Jurkat, Clone E6-1 (cell line): ENCODE results near the gene DHCR24.
"Not testable (repeated sequence)": the region's sequence is repeated elsewhere in the genome, so short reads cannot be mapped to it uniquely, and the experiment has no call there.

Source experiments
- DNase-seq: peaks from one replicate; pipeline ENCODE4 v3.0.0-alpha.2; 2011; ENCODE audit warnings: low read depth, low spot score
- H3K4me3 ChIP-seq: 2 replicates; pipeline ENCODE4 v1.5.1; 2011; ENCODE audit warnings: mild to moderate bottlenecking, low read length, control low read depth, moderate library complexity

The DHCR24 gene

GRCh38 chr1:54889132-54889725, 2.2 kb upstream of the DHCR24 start:
- H3K4me3 ChIP-seq: no peak overlapping the region
- no peak for DNase-seq

- DNase-seq: no peak
- peak overlapping the region; percentile 85; the same call in 1 of the 2 replicates for H3K4me3 ChIP-seq
Observed at GRCh38 chr1:54888080-54888733, 1.2 kb upstream of the DHCR24 start.

GRCh38 chr1:54887665-54888071, 673 bp upstream of the DHCR24 start:
- H3K4me3 ChIP-seq: peak overlapping the region; percentile 85
- no peak for DNase-seq

GRCh38 chr1:54885807-54886723, 930 bp downstream of the DHCR24 start:
- H3K4me3 ChIP-seq: peak overlapping the region; percentile 85
- DNase-seq: no peak

GRCh38 chr1:54885237-54885679, 1.7 kb downstream of the DHCR24 start:
- peak overlapping the region; percentile 85 for H3K4me3 ChIP-seq
- DNase-seq: no peak

- no peak for DNase-seq
- H3K4me3 ChIP-seq: no peak overlapping the region
Observed at GRCh38 chr1:54884768-54885167, 2.2 kb downstream of the DHCR24 start.

- H3K4me3 ChIP-seq: no peak overlapping the region
- peak; percentile 17 for DNase-seq
Observed at GRCh38 chr1:54884135-54884586, 2.8 kb downstream of the DHCR24 start.

- H3K4me3 ChIP-seq: no peak overlapping the region
- DNase-seq: no peak
Observed at GRCh38 chr1:54883349-54884102, 3.5 kb downstream of the DHCR24 start.

- H3K4me3 ChIP-seq: no peak overlapping the region
- DNase-seq: no peak
Observed at GRCh38 chr1:54882519-54882918, 4.5 kb downstream of the DHCR24 start.

- not testable (repeated sequence) for DNase-seq, H3K4me3 ChIP-seq
Observed at GRCh38 chr1:54881604-54882003, 5.4 kb downstream of the DHCR24 start.

- no peak for DNase-seq
- H3K4me3 ChIP-seq: no peak overlapping the region
Observed at GRCh38 chr1:54879872-54880271, 7.1 kb downstream of the DHCR24 start.

GRCh38 chr1:54876814-54877213, 10.2 kb downstream of the DHCR24 start:
- H3K4me3 ChIP-seq: no peak overlapping the region
- no peak for DNase-seq

GRCh38 chr1:54875000-54875399, 12.0 kb downstream of the DHCR24 start:
- no peak for DNase-seq
- no peak overlapping the region for H3K4me3 ChIP-seq

- no peak for DNase-seq
- no peak overlapping the region for H3K4me3 ChIP-seq
Observed at GRCh38 chr1:54874079-54874830, 12.7 kb downstream of the DHCR24 start.

- DNase-seq: no peak
- H3K4me3 ChIP-seq: no peak overlapping the region
Observed at GRCh38 chr1:54872036-54872331, 15.0 kb downstream of the DHCR24 start.

GRCh38 chr1:54871275-54872035, 15.5 kb downstream of the DHCR24 start:
- no peak for DNase-seq
- no peak overlapping the region for H3K4me3 ChIP-seq

- no peak overlapping the region for H3K4me3 ChIP-seq
- no peak for DNase-seq
Observed at GRCh38 chr1:54870869-54871268, 16.1 kb downstream of the DHCR24 start.
